HG02759 (cell line): ENCODE results near the gene ZBP1.

Experiments
- ATAC-seq: cut with Tn5 transposase; IDR thresholded peaks from one replicate; pipeline ENCODE4 v1.9.1; 2021; ENCODE audit warnings: mild to moderate bottlenecking, moderate library complexity; ENCODE audit not compliant: unreplicated experiment

The ZBP1 gene

DNA sequence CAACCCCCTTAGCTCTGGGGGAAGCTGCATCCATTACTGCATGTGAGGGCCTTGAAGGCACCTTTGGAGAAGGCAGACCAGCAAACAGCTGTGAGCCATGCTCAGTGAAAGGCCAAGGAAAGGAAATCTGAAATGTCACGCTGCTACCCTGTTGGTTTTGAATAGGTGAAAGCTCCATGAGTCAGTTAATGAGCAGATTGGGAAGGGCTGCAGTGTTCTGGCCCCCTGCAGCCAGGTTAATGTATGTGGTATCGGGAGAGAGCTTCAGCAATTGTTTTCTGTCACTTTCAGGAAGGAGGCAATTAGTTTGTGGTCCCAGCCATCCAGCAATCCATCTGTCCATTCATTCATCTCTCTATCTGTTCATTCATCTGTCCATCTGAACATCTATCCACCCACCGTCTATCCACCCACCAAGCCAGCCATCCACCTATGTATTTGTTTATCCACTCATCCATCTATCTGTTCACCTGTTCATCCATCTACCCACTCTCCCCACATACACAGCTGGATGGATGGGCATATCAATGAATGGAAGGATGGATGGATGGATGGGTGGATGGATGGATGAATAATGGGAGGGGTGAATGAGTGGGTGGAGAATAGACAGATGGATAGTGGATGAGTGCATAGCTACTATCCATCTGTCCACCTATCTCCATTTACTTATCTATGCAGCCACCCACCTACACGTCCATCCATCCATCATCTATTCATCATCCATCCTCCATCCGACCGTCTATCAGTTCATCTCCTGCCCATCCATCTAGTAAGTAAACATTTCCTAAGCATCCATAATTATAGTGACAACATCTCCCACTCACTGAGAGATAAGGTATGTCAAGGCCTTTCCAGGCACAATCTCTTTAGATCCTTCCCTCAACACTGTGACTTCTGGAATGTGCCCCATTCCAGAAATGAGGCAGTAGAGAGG is 43.3 kb downstream of the ZBP1 start:
- ATAC-seq, result no peak

DNA sequence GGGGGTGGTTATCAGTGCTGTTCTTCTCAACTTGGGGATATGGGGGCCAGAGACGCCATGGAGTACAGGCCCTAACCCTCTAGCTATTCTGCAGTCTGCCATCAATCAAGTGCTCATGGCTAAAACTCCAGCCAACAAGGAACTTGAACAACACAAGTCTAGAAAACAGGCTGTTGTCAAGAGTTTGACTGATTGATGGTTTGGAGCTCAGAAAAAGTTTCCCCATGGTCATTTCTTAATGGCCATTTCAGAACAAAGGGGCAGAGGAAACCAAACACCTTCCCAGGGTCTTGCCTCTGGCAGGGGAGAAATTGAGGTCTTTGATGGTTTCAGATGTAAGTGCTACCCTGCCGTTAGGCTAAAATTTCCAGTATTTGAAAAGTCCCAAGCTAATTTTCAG is 44.2 kb downstream of the ZBP1 start:
- ATAC-seq, result no peak

DNA sequence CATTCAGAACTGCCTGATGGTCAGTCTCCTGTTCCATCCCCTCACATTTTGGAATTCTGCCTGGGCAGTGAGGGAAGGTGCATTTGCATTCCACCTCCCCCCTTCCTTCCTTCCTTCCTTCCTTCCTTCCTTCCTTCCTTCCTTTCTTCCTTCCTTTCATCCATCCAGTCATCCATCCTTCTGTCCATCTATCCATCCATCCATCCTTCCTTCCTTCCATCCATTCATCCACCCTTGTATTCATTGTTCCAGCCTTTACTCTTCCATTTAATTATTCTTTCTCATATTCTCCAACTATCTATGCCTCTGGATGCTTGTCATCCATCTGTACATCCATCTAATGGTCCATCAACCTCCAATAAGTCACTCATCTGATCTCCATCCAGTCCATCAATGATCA is 45.3 kb downstream of the ZBP1 start:
- no peak for ATAC-seq

DNA sequence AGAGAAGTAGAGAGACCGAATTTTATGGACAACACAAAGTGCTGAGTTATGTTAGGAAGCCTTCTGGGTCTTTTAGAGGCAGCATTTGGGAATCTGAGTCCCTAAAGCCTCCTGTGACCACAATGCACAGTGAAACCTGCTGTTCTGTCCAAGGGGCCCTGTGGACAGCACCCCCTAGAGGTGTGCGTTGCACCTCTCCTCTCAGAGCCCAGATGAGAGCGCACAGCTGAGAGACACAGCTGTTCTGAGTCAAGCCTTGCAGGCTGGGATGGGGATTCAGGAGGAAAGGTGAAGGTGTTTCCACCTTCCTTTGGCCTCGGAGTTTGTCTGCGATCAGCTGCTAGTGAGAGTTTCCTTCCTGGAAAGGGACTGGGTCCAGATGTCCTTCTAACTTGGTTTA is 46.3 kb downstream of the ZBP1 start:
- ATAC-seq, result no peak

DNA sequence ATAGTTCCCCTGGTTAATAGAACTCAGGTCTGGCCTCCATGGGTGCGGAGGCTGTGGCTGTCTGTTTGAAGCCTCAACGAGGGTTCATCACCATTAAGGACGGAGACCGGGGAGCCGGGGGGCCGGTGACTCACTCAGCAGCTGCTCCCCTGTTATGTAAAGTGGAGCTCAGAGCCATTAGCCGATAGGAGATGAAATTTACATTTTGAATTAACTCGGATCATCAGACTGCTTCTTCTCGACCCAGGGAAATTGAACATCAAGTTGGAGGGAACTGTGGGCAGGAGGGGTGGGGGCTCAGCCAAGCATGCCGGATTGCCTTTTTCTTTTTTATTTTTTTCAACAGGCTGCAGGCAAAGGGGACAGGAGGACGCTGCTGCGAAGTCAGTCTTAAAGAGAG is 47.0 kb downstream of the ZBP1 start:
- ATAC-seq, result no peak

DNA sequence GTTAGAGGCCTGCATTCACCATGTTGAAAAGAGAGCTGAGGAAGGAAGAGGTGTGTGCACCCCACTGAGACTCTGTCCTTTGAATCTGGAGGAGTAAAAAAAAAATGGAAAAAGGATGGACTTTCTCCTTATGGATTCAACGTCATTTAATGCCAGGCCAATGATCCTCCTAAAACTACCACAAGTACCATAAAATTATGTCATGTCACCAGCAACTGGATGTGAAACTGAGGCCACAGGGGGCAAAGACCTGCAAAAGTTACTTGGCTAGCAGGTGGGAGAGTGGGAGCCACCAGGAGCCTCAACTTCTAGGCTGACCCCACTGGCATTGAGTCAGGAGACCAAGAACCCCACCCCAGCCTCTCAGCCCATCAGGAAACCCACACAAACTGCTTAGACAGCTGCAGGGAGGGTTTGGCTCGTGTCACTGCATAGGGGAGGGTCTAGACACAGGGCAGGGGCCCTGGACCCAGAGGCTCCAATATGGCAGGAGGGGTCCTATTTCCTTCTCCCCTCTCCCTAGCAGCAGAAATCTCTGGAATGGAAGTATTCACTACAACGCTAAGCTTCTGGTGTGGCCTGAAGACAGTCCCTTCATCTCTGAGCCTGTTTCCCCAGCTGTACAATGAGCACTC is 48.3 kb downstream of the ZBP1 start:
- no peak for ATAC-seq

DNA sequence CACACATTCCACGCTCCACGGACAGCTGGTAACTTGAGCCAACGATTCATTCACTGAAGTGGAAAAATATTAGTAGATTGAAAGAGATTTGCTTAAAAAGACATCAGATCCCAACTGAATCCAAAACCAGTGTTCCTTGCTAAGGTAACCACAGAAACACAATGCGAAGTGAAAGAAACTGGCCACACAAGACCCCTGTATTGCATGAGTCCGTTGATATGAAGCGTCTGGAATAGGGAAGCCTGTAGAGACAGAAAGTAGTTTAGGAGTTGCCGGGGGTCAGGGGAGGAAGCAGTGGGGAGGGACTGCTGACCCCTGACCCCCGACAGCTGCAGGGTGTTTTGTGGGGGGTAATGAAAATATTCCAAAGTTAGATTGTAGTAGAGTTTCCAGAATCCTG is 49.3 kb downstream of the ZBP1 start:
- ATAC-seq, result no peak

DNA sequence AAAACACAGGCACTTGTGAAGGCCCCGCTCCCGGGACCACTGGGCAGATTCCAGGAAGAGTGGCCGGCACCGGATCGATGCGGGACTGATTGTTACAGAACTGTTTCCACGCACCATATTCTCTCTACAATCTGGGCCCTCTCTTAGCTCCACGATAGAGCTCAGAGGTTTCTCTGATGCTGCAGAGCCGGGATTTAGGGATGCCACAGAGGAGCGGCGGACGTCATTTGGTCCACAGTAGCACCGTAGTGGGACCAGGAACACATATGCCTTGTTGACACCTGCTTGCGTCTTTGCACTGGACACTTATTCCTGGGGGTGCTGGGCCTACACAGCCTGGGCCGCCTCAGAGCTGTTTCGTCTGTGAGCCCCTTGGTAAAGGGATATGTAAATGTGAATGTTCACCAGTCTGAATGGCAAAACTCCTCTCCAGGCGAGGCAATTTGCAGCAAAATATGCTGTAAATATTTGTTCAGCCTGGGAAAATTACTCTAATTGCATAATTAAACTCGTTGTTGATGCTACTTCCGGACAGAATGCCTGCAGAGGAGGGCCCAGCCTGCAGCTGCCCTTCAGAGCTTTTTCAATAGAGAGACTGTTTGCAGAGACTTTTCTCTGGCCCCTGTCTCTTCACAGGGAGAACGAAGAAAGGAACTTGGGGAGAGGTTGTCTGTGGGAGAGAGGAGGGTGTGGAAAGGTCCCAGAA is 49.9 kb downstream of the ZBP1 start:
- ATAC-seq, result no peak

DNA sequence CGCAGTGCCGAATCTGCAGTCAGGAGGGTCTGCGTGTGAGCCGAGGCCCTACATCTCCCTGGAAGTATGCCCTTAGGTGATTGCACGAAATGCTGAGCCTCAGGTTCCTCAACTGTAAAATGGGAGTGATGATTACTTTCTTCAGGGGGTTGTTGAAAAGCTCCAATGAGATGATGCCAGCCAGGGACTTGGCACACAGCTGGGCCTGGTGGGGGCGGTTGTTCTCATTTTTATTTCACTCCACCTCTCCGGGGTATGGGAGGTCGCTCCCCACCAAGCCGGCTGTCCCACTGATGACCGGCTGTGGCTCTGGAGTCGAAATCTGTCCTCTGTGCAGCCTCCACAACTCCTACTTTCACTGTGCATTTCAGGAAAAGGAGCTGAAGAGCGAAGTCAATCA is 51.3 kb downstream of the ZBP1 start:
- ATAC-seq, result no peak

DNA sequence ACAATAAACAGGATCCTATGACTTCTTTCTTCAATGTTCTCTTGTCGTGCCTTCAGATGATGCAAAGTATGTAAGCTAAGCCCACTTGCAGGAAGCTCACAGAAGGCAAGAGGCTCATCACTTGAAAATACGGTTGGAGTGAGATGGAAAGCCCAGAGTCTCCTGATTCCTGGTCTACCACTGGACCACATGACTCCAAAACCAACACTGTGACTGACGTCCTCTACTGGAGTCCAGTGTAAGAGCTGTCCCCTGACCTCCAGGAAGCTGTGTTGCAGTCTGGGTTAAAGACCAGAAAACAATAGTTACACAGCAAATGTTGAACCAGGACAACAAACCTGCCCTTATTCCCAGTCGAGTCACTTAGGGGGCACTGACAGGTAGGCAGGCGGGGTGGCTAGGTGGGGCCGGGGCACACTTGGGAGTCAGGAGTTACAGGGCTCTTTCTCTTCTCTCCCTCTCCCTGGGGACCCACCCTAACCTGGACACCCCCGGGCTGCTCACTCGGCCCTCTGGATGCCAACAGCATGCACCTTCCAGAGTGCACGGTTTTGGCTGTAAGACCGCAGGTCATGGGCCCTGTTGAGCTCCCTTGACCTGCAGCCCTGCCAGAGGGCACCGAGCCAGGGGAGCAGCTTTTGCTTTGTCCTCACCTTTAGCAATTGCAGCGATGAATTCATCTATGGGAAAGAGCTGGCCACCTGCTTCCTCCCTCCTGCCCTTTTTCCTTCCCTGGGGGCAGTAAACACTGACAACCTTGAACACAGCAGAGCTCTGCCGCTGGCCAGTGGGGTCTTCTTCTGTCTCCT is 51.9 kb downstream of the ZBP1 start:
- ATAC-seq, result no peak

DNA sequence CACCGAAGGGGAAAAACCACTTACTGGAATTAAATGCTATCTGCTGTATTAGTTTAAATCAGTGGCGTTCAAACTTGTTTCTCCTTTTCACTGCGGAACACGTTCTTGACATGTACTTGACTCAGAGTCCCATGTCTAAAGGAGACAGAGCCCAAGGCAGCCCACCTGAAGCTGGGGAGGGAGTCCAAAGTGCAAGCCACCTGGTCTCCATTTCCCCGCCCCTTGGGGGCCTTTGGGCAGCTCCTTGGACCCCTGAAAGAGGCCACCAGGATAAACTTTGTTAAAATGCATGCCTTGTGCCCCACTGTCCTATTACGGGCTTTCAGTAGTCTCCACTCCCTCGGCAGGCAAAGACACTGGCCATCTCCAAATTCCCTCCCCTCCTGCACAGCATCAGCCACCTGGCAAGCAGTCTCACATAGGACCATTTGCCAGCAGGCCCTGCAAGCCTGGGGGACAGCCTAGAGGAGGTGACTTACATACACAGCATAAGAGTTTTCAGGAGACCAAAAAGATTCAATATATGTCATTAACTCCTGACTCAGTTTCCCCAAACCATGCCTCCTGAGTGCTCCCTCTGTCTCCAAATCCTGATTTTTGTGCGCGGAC is 52.7 kb downstream of the ZBP1 start:
- no peak for ATAC-seq

DNA sequence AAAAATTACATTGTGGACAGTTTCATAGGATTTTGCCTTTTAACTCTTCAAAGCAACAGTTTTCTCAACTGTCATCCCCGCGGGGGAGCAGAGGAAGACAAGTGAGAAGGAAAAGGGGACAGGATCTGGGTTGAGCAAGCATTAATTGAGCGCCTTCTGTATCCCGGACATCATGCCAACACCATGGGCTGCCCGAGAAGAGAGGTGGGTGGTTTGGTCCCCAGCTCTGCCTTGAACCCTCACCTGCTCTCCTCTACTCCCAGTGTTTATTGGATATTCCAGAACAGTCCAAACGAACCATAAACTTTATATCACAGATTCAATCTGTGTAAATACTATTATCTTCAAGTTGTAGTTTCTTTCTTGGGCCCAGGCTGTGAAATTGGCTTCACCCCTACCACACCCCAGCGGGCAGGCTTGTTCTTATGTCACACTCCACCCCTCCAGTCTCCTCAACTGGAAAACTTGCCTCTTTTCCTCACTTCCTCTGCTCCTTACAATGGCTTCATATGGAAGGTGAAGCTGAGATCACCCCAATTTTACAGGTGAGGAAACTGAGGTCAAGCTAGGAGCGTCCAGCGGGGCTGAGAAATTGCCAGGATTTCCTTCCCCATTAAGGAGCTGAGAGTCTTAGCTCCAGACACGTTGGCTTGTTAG is 53.3 kb downstream of the ZBP1 start:
- no peak for ATAC-seq

DNA sequence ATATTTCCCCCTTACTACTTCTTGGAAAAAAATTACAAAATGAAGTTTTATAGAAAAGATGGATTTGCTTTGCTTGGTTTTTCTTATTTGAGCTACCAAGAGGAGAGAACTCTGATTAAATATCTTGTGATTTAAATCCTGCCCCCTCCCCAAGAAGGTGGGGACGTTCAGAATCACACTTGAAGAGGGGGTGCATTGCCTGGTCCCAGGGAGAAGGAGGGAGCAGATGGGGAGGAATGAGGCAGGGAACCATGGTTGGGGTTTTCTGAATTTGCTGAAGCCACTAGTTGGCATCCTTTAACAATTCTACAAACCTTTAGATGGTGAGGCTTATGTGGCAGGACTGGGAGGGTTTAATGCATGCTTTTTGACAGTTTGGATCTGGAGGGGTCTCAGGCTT is 53.8 kb downstream of the ZBP1 start:
- ATAC-seq, result no peak

DNA sequence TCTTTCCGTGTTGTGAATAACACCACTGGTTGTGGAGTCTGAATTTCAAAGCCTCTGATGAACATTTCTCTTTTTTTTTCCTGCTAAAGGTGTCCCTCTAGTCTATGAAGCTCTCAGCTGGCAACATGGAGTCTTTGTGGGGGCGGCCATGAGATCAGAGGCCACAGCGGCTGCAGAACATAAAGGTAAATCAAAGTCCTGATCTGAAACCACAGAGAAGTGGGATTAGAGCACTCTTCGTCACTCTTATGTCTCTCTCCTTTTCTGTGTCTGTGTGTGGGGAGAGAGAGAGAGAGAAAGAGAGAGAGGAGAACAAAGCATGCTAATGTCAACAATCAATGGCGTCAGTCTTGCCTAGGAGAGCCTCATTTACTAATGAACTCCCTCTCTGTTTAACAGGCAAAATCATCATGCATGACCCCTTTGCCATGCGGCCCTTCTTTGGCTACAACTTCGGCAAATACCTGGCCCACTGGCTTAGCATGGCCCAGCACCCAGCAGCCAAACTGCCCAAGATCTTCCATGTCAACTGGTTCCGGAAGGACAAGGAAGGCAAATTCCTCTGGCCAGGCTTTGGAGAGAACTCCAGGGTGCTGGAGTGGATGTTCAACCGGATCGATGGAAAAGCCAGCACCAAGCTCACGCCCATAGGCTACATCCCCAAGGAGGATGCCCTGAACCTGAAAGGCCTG is 55.1 kb downstream of the ZBP1 start:
- ATAC-seq, result no peak

DNA sequence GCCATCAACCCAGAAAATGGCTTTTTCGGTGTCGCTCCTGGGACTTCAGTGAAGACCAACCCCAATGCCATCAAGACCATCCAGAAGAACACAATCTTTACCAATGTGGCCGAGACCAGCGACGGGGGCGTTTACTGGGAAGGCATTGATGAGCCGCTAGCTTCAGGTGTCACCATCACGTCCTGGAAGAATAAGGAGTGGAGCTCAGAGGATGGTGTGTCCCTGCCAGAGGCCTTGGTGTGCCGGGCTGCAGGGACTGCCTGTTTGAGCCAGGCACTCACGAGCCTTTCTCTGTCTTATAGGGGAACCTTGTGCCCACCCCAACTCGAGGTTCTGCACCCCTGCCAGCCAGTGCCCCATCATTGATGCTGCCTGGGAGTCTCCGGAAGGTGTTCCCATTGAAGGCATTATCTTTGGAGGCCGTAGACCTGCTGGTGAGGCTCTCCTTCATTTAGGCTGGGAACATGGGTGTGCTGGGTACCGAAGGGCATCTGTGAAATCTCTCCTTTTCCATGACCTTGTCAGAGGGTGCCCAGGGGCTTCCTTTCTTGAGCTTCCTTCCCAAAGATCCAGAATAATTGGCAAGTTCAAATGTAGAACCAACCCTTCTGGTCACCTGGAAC is 55.9 kb downstream of the ZBP1 start:
- ATAC-seq, result no peak

DNA sequence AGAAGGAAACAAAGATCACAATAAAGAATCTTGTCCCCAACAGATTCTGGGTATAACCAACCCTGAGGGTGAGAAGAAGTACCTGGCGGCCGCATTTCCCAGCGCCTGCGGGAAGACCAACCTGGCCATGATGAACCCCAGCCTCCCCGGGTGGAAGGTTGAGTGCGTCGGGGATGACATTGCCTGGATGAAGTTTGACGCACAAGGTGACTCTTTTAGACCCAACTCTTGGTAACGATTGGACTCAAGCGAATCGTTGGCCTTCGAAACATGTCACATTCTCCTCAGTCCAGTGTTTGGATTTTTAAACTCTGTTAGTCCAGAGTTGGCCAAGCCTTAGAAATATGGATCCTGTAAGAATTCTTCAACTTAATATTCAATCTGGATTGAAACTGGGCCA is 56.7 kb downstream of the ZBP1 start:
- ATAC-seq, result no peak

DNA sequence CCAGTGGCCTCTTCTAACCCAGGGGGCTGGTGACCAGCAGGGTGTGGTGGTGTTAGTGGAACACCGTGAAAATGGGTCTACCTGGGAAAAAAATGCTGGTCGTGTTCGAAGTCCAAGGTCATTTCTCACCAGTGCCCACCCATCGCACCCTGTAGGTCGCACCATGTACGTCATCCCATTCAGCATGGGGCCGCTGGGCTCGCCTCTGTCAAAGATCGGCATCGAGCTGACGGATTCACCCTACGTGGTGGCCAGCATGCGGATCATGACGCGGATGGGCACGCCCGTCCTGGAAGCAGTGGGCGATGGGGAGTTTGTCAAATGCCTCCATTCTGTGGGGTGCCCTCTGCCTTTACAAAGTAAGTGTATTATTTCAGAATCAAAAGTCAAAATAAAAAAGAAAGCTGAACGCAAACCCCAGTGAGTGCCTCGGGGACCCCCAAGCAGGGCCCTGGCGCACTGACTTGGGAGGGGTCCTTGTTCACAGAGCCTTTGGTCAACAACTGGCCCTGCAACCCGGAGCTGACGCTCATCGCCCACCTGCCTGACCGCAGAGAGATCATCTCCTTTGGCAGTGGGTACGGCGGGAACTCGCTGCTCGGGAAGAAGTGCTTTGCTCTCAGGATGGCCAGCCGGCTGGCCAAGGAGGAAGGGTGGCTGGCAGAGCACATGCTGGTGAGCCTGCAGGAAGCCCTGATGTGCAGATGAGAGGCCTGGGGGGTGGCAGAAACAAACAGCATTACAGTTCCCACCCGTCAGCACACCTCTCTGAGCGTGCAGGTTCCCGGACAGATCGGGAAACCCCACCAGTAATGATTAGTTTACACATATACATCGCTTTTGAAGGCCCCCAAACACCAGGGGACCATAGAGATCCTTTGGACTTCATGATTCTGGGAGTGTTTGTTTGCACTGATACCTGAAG is 57.4 kb downstream of the ZBP1 start:
- ATAC-seq, result no peak
